ENCODE data around the gene ACAP2.

DNA sequence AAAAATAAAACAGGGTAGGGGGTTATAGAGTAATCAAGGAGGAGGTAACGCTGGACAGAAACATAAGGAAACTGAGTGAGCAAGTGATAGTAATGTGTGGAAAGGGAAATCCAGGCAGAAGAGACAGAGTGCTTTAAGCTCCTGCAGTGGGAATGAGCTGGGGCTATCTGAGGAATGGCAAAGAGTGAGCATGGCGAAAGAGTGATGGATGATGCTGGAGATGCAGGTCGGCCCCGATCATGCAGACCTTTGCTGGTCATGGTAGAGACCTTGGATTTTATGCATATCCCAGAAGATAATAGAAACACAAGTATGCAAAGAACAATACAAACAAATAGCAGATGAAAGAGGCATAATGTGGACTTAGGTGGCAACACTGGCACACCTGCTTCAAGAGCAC is 26.0 kb upstream of the ACAP2 start:
- TF ChIP-seq, protein P1, sequence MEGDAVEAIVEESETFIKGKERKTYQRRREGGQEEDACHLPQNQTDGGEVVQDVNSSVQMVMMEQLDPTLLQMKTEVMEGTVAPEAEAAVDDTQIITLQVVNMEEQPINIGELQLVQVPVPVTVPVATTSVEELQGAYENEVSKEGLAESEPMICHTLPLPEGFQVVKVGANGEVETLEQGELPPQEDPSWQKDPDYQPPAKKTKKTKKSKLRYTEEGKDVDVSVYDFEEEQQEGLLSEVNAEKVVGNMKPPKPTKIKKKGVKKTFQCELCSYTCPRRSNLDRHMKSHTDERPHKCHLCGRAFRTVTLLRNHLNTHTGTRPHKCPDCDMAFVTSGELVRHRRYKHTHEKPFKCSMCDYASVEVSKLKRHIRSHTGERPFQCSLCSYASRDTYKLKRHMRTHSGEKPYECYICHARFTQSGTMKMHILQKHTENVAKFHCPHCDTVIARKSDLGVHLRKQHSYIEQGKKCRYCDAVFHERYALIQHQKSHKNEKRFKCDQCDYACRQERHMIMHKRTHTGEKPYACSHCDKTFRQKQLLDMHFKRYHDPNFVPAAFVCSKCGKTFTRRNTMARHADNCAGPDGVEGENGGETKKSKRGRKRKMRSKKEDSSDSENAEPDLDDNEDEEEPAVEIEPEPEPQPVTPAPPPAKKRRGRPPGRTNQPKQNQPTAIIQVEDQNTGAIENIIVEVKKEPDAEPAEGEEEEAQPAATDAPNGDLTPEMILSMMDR (IDR thresholded peaks at IDR 0.05; ENCODE audit: low read depth, low read length): no peak
- no peak for TF ChIP-seq MYC (IDR thresholded peaks at IDR 0.05; ENCODE audit: low read depth, low read length)

Measured in NB4 (cell line).